GM12873 (cell line): ENCODE results near the gene ADAMTS12.

Source experiments
- CTCF ChIP-seq: IDR thresholded peaks from 2 replicates; pipeline ENCODE4 v1.5.1; 2012; ENCODE audit warnings: low read depth, mild to moderate bottlenecking, moderate library complexity, low read length, control low read depth; ENCODE audit not compliant: insufficient read depth; ENCODE audit errors: missing control alignments

ADAMTS12 gene

GRCh38 chr5:33738097-33738496 is 153.7 kb downstream of the ADAMTS12 start:
- no peak for TF ChIP-seq CTCF

GRCh38 chr5:33737697-33738096 is 154.1 kb downstream of the ADAMTS12 start:
- no peak for TF ChIP-seq CTCF

- TF ChIP-seq CTCF = no peak
These were observed 154.5 kb downstream of the ADAMTS12 start for GRCh38 chr5:33737284-33737683.

- no peak for TF ChIP-seq CTCF
These were observed 155.3 kb downstream of the ADAMTS12 start for GRCh38 chr5:33736510-33736909.

- TF ChIP-seq CTCF = no peak
These were observed 156.7 kb downstream of the ADAMTS12 start for GRCh38 chr5:33735072-33735471.

GRCh38 chr5:33734537-33734936 is 157.3 kb downstream of the ADAMTS12 start:
- no peak for TF ChIP-seq CTCF

- TF ChIP-seq CTCF = no peak
These were observed 158.6 kb downstream of the ADAMTS12 start for GRCh38 chr5:33733225-33733624.

GRCh38 chr5:33726422-33727165 is 165.2 kb downstream of the ADAMTS12 start:
- no peak for TF ChIP-seq CTCF
